OCI-LY1 (cell line): ENCODE results near the gene CLEC1A.

Experiments
- H2AFZ ChIP-seq: fragments of 200-600 bp; sonication (generic), shearing (Covaris generic); 2 replicates; pipeline ENCODE4 v1.6.0; 2014; ENCODE audit warnings: antibody characterized with exemption, mild to moderate bottlenecking, low read length
- H3F3A ChIP-seq: fragments of 200-600 bp; sonication (generic), shearing (Covaris generic); 2 replicates; pipeline ENCODE4 v1.6.0; 2014; ENCODE audit warnings: mild to moderate bottlenecking, antibody characterized with exemption, low read length, moderate library complexity; ENCODE audit not compliant: insufficient read depth
- H3K27ac ChIP-seq: fragments of 200-600 bp; sonication (generic); 2 replicates; pipeline ENCODE4 v1.5.1; 2014; ENCODE audit warnings: low read length, mixed run types, mild to moderate bottlenecking, low read depth; ENCODE audit not compliant: poor library complexity, severe bottlenecking
- H3K27me3 ChIP-seq: fragments of 200-600 bp; sonication (generic); 2 replicates; pipeline ENCODE4 v1.6.0; 2014; ENCODE audit warnings: antibody characterized with exemption, mild to moderate bottlenecking, low read length, moderate library complexity; ENCODE audit not compliant: insufficient read depth
- H3K36me3 ChIP-seq: fragments of 200-600 bp; sonication (generic); 2 replicates; pipeline ENCODE4 v1.6.1; 2014; ENCODE audit warnings: mild to moderate bottlenecking, antibody characterized with exemption, low read length, moderate library complexity, mixed read lengths; ENCODE audit not compliant: insufficient read depth
- H3K4me1 ChIP-seq: fragments of 200-600 bp; sonication (generic); 2 replicates; pipeline ENCODE4 v1.5.1; 2014; ENCODE audit warnings: mild to moderate bottlenecking, low read length, moderate library complexity; ENCODE audit not compliant: insufficient read depth, severe bottlenecking
- H3K4me2 ChIP-seq: fragments of 200-600 bp; sonication (generic), shearing (Covaris generic); 2 replicates; pipeline ENCODE4 v1.6.1; 2014; ENCODE audit warnings: low read length
- H3K4me3 ChIP-seq: fragments of 200-600 bp; sonication (generic); 2 replicates; pipeline ENCODE4 v1.5.1; 2014; ENCODE audit warnings: low read length, low read depth, mild to moderate bottlenecking, mixed read lengths; ENCODE audit not compliant: poor library complexity, severe bottlenecking
- H3K79me2 ChIP-seq: fragments of 200-600 bp; shearing (Covaris generic); 2 replicates; pipeline ENCODE4 v1.6.1; 2016; ENCODE audit warnings: mixed run types, low read length, mixed read lengths; ENCODE audit not compliant: insufficient read depth
- H3K9ac ChIP-seq: fragments of 200-600 bp; sonication (generic), shearing (Covaris generic); 2 replicates; pipeline ENCODE4 v1.6.1; 2014; ENCODE audit warnings: mild to moderate bottlenecking, low read length, mixed read lengths
- H3K9me2 ChIP-seq: fragments of 200-600 bp; sonication (generic), shearing (Covaris generic); 2 replicates; pipeline ENCODE4 v1.6.1; 2014; ENCODE audit warnings: low read depth, mild to moderate bottlenecking, low read length, mixed read lengths
- H3K9me3 ChIP-seq: fragments of 200-600 bp; shearing (Covaris generic); 2 replicates; pipeline ENCODE4 v1.6.1; 2014; ENCODE audit warnings: low read length, mixed read lengths
- H4K20me1 ChIP-seq: fragments of 200-600 bp; sonication (generic), shearing (Covaris generic); 2 replicates; pipeline ENCODE4 v1.6.0; 2016; ENCODE audit warnings: mild to moderate bottlenecking, low read length; ENCODE audit not compliant: insufficient read depth
- EZH2 ChIP-seq: fragments of 200-600 bp; sonication (generic), shearing (Covaris generic); IDR thresholded peaks from 2 replicates; pipeline ENCODE4 v1.8.0; 2017; ENCODE audit warnings: borderline replicate concordance, mixed run types, mild to moderate bottlenecking, antibody characterized with exemption, low read length, moderate library complexity, mixed read lengths
- TF ChIP-seq, protein P1 (sequence below): fragments of 200-600 bp; sonication (generic), shearing (Covaris generic); IDR thresholded peaks from 2 replicates; pipeline ENCODE4 v1.5.1; 2017; ENCODE audit warnings: mild to moderate bottlenecking, antibody characterized with exemption, low read length, moderate library complexity, mixed read lengths

The CLEC1A gene

DNA sequence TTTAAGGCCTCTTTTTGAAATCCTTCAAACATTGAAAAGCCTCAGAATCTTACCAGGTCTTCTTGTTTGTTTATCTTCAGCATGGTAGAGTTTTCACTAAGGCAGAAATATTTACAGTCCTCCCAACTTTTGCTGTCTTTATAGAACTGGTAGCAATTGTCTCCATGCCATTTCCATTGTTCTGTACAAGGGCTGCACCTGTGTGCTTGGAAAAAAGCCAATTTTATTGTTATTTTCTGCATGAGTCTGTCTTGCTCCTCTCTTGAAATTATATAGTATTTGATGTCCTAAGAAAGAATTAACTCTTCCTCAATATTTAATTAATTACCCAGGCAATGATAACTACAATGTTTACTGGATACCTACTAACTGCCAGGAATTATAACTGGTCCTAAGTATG is 23.3 kb downstream of the CLEC1A start:
- no peaks in the 10 kb centered on the region for H3K36me3 ChIP-seq
- H3K4me1 ChIP-seq: no peaks in the 10 kb centered on the region
- no peaks in the 10 kb centered on the region for H3K79me2 ChIP-seq
- no peak overlapping the region for H3K4me2 ChIP-seq
- H3K4me3 ChIP-seq: no peak overlapping the region
- no peak overlapping the region for H3K27ac ChIP-seq
- H3K9ac ChIP-seq: no peak overlapping the region
- H2AFZ ChIP-seq: no peak overlapping the region
- H4K20me1 ChIP-seq: no peaks in the 10 kb centered on the region
- no peaks in the 10 kb centered on the region for H3K9me3 ChIP-seq
- H3K27me3 ChIP-seq: no peaks in the 10 kb centered on the region
- H3K9me2 ChIP-seq: no peaks in the 10 kb centered on the region
- H3F3A ChIP-seq: no peaks in the 10 kb centered on the region
- TF ChIP-seq EZH2: no peak
- TF ChIP-seq, protein P1, sequence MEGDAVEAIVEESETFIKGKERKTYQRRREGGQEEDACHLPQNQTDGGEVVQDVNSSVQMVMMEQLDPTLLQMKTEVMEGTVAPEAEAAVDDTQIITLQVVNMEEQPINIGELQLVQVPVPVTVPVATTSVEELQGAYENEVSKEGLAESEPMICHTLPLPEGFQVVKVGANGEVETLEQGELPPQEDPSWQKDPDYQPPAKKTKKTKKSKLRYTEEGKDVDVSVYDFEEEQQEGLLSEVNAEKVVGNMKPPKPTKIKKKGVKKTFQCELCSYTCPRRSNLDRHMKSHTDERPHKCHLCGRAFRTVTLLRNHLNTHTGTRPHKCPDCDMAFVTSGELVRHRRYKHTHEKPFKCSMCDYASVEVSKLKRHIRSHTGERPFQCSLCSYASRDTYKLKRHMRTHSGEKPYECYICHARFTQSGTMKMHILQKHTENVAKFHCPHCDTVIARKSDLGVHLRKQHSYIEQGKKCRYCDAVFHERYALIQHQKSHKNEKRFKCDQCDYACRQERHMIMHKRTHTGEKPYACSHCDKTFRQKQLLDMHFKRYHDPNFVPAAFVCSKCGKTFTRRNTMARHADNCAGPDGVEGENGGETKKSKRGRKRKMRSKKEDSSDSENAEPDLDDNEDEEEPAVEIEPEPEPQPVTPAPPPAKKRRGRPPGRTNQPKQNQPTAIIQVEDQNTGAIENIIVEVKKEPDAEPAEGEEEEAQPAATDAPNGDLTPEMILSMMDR: no peak

DNA sequence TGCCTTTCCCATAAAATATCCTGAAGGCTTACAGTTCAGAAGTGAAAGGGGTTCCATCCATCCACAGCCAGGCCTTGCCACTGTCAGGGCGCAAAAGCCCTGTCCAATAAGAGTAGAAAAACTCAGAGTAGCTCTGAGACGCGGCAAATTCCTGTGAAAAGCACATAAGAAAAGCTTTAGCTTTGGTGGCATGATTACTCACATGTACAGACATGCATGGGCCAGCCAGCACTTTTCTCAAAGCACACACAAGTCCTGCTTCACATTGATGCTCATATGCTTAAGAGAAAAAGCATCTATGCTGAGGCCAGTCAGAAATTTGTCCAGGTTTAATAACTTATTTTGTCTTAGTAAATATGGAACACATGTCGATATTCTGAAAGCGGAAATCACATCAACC is 25.5 kb downstream of the CLEC1A start:
- H2AFZ ChIP-seq: no peak overlapping the region
- no peaks in the 10 kb centered on the region for H3K9me3 ChIP-seq

DNA sequence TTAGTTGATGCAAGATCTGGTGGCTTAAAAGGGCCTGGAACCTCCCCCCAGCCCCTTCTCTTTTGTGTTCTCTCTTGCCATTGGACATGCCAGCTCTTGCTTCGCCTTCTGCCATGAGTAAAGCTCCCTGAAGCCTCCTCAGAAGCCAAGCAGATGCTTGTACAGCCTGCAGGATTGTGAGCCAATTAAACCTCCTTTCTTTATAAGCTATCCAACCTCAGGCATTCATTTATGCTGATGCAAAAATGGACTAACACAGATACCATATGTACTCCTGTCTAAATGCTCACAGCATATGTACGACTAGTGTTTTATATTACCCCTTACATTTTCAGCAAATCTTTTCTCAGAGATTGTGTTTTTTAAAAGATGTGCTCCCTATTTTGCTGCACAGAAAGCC is 26.7 kb downstream of the CLEC1A start:
- Histone ChIP-seq H3K9ac (no peak overlapping the region), H3K79me2 (no peaks in the 10 kb centered on the region), H3K9me2 (no peaks in the 10 kb centered on the region), H3K36me3 (no peaks in the 10 kb centered on the region), H4K20me1 (no peaks in the 10 kb centered on the region), H3K27me3 (no peaks in the 10 kb centered on the region), H3K4me3 (no peak overlapping the region), H3K27ac (no peak overlapping the region), H3K4me2 (no peak overlapping the region), H3K4me1 (no peaks in the 10 kb centered on the region), H3F3A (no peaks in the 10 kb centered on the region), H3K9me3 (no peaks in the 10 kb centered on the region), H2AFZ (no peak overlapping the region)
- TF ChIP-seq, protein P1: no peak
- TF ChIP-seq EZH2: no peak

More for the DNA sequence above, 25.5 kb downstream of the CLEC1A start:
- Histone ChIP-seq H3K27ac (no peak overlapping the region), H4K20me1 (no peaks in the 10 kb centered on the region), H3K9ac (no peak overlapping the region), H3F3A (no peaks in the 10 kb centered on the region), H3K36me3 (no peaks in the 10 kb centered on the region), H3K9me2 (no peaks in the 10 kb centered on the region), H3K27me3 (no peaks in the 10 kb centered on the region), H3K4me2 (no peak overlapping the region), H3K79me2 (no peaks in the 10 kb centered on the region), H3K4me3 (no peak overlapping the region), H3K4me1 (no peaks in the 10 kb centered on the region)
- TF ChIP-seq, protein P1: no peak
- no peak for TF ChIP-seq EZH2
